Heart left ventricle (tissue), 16 donors: ENCODE measurements around the gene PBX1. TPM values are rescaled to one million over a fixed set of nuclear protein-coding genes. Genes with fewer than 3 reads are reported as not detected.
A peak's percentile ranks its signal among the peaks of the same experiment; 100 is the strongest.
"Not testable (repeated sequence)": the region's sequence is repeated elsewhere in the genome, so short reads cannot be mapped to it uniquely, and the experiment has no call there.

Source experiments
- ATAC-seq, 4 donors: fragments of 200-7000 bp; cut with Tn5 transposase; one replicate each; pipeline ENCODE4 v1.9.1; 2020 to 2022; ENCODE audit warnings: moderate library complexity in 4 of 4, mild to moderate bottlenecking in 3 of 4, moderate number of reproducible peaks in 1 of 4
- DNase-seq, 5 donors: peaks; one replicate each; pipeline ENCODE4 v3.0.0-alpha.2; 2020
- H3K27ac ChIP-seq, 12 donors: fragments of 200-600 bp; sonication (generic) in 4 of 12; one replicate each; pipeline versions ENCODE4 v1.5.0 to v1.8.0; 2016 to 2022; ENCODE audit warnings: mild to moderate bottlenecking in 2 of 12
- H3K27me3 ChIP-seq, 9 donors: fragments of 200-600 bp; sonication (generic) in 2 of 9; one replicate each; pipeline versions ENCODE4 v1.5.1 to v1.8.0; 2016 to 2022; ENCODE audit warnings: mild to moderate bottlenecking in 3 of 9
- H3K36me3 ChIP-seq, 9 donors: fragments of 200-600 bp; sonication (generic) in 2 of 9; one replicate each; pipeline versions ENCODE4 v1.5.0 to v1.8.0; 2018 to 2022; ENCODE audit warnings: mild to moderate bottlenecking in 2 of 9
- H3K4me1 ChIP-seq, 12 donors: fragments of 200-600 bp; sonication (generic) in 4 of 12; one replicate each; pipeline versions ENCODE4 v1.5.0 to v1.8.0; 2016 to 2022; ENCODE audit warnings: mild to moderate bottlenecking in 3 of 12
- H3K4me3 ChIP-seq, 12 donors: fragments of 200-600 bp; sonication (generic) in 4 of 12; one replicate each; pipeline versions ENCODE4 v1.5.0 to v1.8.0; 2017 to 2022; ENCODE audit warnings: mild to moderate bottlenecking in 9 of 12, moderate library complexity in 4 of 12
- H3K9me3 ChIP-seq, 12 donors: fragments of 200-600 bp; sonication (generic) in 4 of 12; one replicate each; pipeline versions ENCODE4 v1.5.0 to v1.8.0; 2016 to 2022; ENCODE audit warnings: mild to moderate bottlenecking in 1 of 12
- CTCF ChIP-seq, 12 donors: fragments of 200-600 bp; sonication (generic) in 4 of 12; IDR thresholded peaks; one replicate each; pipeline versions ENCODE4 v1.5.0 to v1.8.0; 2018 to 2022; ENCODE audit warnings: antibody characterized with exemption in 12 of 12, mild to moderate bottlenecking in 5 of 12
- POLR2A ChIP-seq, 2 donors: fragments of 450-650 bp; IDR thresholded peaks; one replicate each; pipeline ENCODE4 v1.6.1; 2017; ENCODE audit warnings: antibody characterized with exemption in 2 of 2, mild to moderate bottlenecking in 2 of 2, moderate library complexity in 2 of 2
- WGBS, 4 donors: extraction: QIAGEN DNeasy Blood & Tissue Kit in 2 of 4; methylation state at CpG; one replicate each; pipeline versions ENCODE4 v1.1.5 to v1.1.7; 2013 to 2018; 5-methylcytosine and 5-hydroxymethylcytosine counted together
- intact Hi-C, 10 donors: fragments of 100-400 bp; cut with DNase I; formaldehyde crosslinking; loops; one replicate each; pipeline versions ENCODE4 v1.11.1 to v1.14.2; 2022
- polyA plus RNA-seq, 2 donors: library from polyadenylated mRNA; stranded (reverse); fragments of 200-250 nt; gene quantifications; one replicate each; pipeline ENCODE4 v1.2.3, GENCODE V29; 2013
- total RNA-seq, 9 donors: library from RNA; depleted of rRNA in 2 of 9; stranded (reverse); fragments of >200 nt in 2 of 9; fragmentation: NEBNext Ultra II Directional in 3 of 9; extraction: Animal tissue kit (Norgen Biotek cat#: 25700) in 3 of 9; gene quantifications; one replicate each; pipeline versions ENCODE4 v1.1.0 to v1.2.4, GENCODE V29; 2016 to 2023
- donor health status: ischemic (EF 13 %, LVEDD 7.1; RV severe dilation, severe dysfunction).
- donor health status: healthy with polysubstance abuse.
- donor health status: DM: no; HTN: yes; CAD: no.
- donor health status: DM: no; HTN: no; CAD: no.
- donor health status: ischemic (EF 25% LVEDD 6.9; RV normal size, moderate dysfunction).
- donor health status: ischemic (EF 25% LVEDD 5.7; RV mildly dilated, moderate dysfunction).
- donor health status: healthy.
- donor health status: DM: yes; HTN: yes; CAD: no.
- donor health status: ischemic (EF 35%, LVEDD 5.7; RV mildly dilated, moderate dysfunction).
- donor health status: nonischemic (EF 11% LVEDD 7.7; RV severe dilation, severe dysfunction).
- donor health status: DM: yes; HTN: yes; CAD: no.
- donor health status: PGD.
- donor health status: ischemic (EF 29% LVEDD 5.4; RV normal size, mild dysfunction).
- donor health status: nonischemic (EF 23%, LVEDD 6.1; RV moderate dilation, normal function).

The PBX1 gene
- total and polyA plus RNA-seq, 11 donors = 15.2 to 78.2 (median 59.1) TPM

DNA sequence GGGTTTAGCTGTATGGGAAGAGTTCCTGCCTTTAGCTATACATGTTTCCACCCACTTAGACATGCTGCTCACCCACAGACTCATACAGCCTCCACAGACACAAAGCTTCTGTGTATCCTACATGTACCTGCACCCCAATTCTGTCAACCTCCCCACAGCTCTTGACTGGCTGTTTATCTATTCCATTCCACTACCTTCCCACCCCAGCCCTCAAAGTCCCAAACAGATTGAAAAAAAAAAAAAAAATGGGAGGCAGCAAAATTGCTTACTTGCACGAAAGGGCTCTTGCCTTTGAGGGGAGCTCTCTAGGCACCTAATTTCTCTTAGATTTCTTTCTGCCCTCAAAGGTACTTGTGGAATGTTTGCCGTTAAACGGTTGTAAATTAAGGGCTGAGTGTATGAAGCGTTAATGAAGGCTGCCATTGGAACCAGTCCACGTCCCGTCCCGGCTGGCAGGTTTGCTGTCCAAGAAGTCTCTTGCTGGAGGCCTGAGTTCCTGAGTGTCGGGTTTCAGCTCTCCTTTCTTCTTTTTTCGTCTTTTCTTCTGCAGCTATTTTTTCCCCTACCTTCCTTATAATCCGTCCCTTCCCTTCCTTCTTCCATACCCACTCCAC lies 43.6 kb downstream of the PBX1 start:
- intact Hi-C loops = loop anchor here in 2 of 10 donors (5.0 kb wide), 1 partner anchor 35 kb away; no protein-coding TSS in a partner anchor
- no peaks in the 10 kb centered on the region for H3K9me3 ChIP-seq
- no peaks in the 10 kb centered on the region for H3K27me3 ChIP-seq
- TF ChIP-seq POLR2A (IDR thresholded peaks at IDR 0.05) (no peak), CTCF (IDR thresholded peaks at IDR 0.05) (peak in 1 of 12 donors; percentile 16)
- peak; percentile 59 to 78 (median 74) for ATAC-seq
- H3K4me3 ChIP-seq = peak overlapping the region in 3 of 12 donors; percentile 5 to 7 (median 7)
- peaks cover 0 to 57% (median 24%) of the 10 kb centered on the region in 12 donors for H3K4me1 ChIP-seq
- peak overlapping the region in 11 of 12 donors; percentile 6 to 65 (median 16) for H3K27ac ChIP-seq
- DNase-seq = peak; percentile 45 to 69 (median 64)
- 3 to 8% (median 5%) methylated on average over 10 of the region's 10 CpGs for WGBS, 4 donors
- peaks cover 0 to 15% (median 0%) of the 10 kb centered on the region in 9 donors for H3K36me3 ChIP-seq

GRCh38 chr1:164603805-164604204 lies 44.8 kb downstream of the PBX1 start:
- DNase-seq, ATAC-seq, H3K4me3 ChIP-seq, H3K27me3 ChIP-seq, H3K9me3 ChIP-seq: not testable (repeated sequence)
- peaks cover 0 to 12% (median 0%) of the 10 kb centered on the region in 9 donors for H3K36me3 ChIP-seq
- H3K27ac ChIP-seq = peak overlapping the region in 1 of 12 donors; percentile 65
- H3K4me1 ChIP-seq = peaks cover 0 to 66% (median 35%) of the 10 kb centered on the region in 12 donors
- intact Hi-C loops = loop anchor here in 2 of 10 donors (5.0 kb wide), 1 partner anchor 37 kb away; no protein-coding TSS in a partner anchor
- WGBS, 4 donors = 85 to 100% (median 96%) methylated on average over 4 of the region's 4 CpGs

DNA sequence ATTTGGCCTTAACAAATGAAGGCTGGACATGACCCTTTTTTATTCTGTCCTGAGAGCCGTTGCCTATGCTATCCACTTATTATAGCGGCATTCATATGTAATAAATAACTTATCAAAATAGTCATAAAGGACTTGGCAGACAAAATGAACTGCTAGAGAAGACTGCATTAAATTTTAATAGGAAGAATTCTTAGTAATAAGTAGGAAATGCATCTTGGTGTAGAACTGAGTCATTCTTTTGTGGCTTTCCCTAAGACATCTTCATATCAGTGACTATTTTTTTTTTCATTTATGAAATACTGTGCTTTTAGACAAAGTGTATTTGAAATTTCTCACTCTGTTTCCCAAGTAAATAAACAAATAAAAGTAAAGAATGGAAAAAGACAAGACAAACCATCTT lies 45.6 kb downstream of the PBX1 start:
- H3K27ac ChIP-seq = no peak overlapping the region
- no peak for TF ChIP-seq POLR2A (IDR thresholded peaks at IDR 0.05)
- TF ChIP-seq CTCF (IDR thresholded peaks at IDR 0.05) = no peak
- H3K36me3 ChIP-seq = peaks cover 0 to 12% (median 0%) of the 10 kb centered on the region in 9 donors
- DNase-seq (no peak), ATAC-seq (no peak)
- intact Hi-C loops = loop anchor here in 2 of 10 donors (5.0 kb wide), 1 partner anchor 37 kb away; no protein-coding TSS in a partner anchor
- H3K27me3 ChIP-seq = no peaks in the 10 kb centered on the region
- no peak overlapping the region for H3K4me3 ChIP-seq
- WGBS, 4 donors = 44 to 76% (median 60%) methylated on average over 2 of the region's 2 CpGs
- peaks cover 0 to 67% (median 37%) of the 10 kb centered on the region in 12 donors for H3K4me1 ChIP-seq
- no peaks in the 10 kb centered on the region for H3K9me3 ChIP-seq

GRCh38 chr1:164605254-164606091 lies 46.5 kb downstream of the PBX1 start:
- Histone ChIP-seq H3K4me1 (peaks cover 0 to 73% (median 44%) of the 10 kb centered on the region in 12 donors), H3K27ac (peak overlapping the region in 1 of 12 donors; percentile 18)
- intact Hi-C loops = loop anchor here in 3 of 10 donors (5.0 kb wide), 1 partner anchor 43 kb away; no protein-coding TSS in a partner anchor

More at GRCh38 chr1:164605254-164606091, 46.5 kb downstream of the PBX1 start:
- Histone ChIP-seq H3K27me3 (no peaks in the 10 kb centered on the region), H3K36me3 (peaks cover 0 to 10% (median 0%) of the 10 kb centered on the region in 9 donors), H3K9me3 (no peaks in the 10 kb centered on the region), H3K4me3 (no peak overlapping the region)
- no peak for DNase-seq
- 93 to 98% (median 97%) methylated on average over 3 of the region's 3 CpGs for WGBS, 4 donors
- ATAC-seq = no peak
- TF ChIP-seq CTCF (IDR thresholded peaks at IDR 0.05) (no peak), POLR2A (IDR thresholded peaks at IDR 0.05) (no peak)
